ENCODE data around the gene SMAD3.

DNA sequence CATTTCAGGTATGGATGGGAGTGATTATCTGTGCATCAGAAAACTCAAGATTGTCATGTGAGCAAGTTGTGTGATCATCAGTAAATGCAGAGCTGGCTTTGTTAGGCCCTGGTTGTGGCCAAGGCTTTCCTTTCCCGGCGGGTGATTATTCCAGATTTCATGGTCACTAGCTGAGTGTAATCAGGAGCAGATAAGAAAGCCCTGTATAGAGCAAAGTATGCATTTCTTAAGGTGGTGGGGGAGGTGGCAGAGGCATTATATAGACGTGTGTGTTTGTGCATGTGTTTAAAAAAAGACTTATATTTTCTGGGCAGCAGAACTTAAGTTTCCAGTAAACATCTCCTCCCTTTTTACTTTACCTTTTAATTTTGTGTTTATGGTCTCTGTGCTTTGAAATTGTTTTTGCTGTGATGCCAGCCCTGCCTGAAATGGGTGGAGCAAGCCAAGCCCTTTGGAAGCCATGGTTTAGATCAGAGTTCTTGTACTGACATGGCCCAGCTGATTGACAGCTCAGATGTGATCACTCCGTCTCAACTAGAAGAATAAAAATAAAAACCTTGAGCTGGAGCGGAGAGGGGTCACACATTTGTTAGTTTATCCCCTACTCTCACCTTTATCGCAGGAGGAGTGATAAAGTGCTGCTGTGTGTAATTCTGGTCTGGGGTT lies 22.2 kb downstream of the SMAD3 start:
- TF ChIP-seq, protein P1, sequence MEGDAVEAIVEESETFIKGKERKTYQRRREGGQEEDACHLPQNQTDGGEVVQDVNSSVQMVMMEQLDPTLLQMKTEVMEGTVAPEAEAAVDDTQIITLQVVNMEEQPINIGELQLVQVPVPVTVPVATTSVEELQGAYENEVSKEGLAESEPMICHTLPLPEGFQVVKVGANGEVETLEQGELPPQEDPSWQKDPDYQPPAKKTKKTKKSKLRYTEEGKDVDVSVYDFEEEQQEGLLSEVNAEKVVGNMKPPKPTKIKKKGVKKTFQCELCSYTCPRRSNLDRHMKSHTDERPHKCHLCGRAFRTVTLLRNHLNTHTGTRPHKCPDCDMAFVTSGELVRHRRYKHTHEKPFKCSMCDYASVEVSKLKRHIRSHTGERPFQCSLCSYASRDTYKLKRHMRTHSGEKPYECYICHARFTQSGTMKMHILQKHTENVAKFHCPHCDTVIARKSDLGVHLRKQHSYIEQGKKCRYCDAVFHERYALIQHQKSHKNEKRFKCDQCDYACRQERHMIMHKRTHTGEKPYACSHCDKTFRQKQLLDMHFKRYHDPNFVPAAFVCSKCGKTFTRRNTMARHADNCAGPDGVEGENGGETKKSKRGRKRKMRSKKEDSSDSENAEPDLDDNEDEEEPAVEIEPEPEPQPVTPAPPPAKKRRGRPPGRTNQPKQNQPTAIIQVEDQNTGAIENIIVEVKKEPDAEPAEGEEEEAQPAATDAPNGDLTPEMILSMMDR (IDR thresholded peaks at IDR 0.05) = no peak
- no peak for TF ChIP-seq POLR2A (IDR thresholded peaks at IDR 0.05)
